B cell (primary cell): ENCODE data around the gene AFTPH.

Experiments
- EZH2 ChIP-seq: IDR thresholded peaks from 2 replicates; pipeline ENCODE4 v1.6.1; 2012; ENCODE audit warnings: borderline replicate concordance, low read depth, mild to moderate bottlenecking, moderate library complexity, low read length; ENCODE audit not compliant: insufficient read depth, poor library complexity, severe bottlenecking
- TF ChIP-seq, protein P1 (sequence below): fragments of 200-600 bp; IDR thresholded peaks from one replicate; pipeline ENCODE4 v1.8.0; 2022; ENCODE audit warnings: antibody characterized with exemption, mild to moderate bottlenecking

DNA sequence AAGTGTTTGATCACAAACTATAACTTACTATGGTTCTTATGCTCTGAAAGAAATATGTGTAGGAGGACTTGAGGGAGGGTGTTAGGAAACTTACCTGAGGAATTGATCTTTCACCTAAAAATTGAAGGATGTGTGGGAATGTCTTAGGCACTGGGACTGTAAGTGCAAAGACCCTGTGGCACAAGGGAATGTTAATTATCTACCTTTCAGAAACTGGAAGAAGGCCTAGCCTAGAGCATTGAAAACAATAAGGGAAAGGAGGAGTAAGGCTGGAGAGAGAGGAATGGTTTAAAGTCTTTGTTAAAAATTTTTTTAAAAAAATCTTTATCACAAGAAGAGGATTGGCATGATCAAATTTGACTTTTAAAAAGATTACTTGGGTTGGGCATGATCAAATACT lies 7.9 kb downstream of the AFTPH start:
- no peak for TF ChIP-seq EZH2
- TF ChIP-seq, protein P1, sequence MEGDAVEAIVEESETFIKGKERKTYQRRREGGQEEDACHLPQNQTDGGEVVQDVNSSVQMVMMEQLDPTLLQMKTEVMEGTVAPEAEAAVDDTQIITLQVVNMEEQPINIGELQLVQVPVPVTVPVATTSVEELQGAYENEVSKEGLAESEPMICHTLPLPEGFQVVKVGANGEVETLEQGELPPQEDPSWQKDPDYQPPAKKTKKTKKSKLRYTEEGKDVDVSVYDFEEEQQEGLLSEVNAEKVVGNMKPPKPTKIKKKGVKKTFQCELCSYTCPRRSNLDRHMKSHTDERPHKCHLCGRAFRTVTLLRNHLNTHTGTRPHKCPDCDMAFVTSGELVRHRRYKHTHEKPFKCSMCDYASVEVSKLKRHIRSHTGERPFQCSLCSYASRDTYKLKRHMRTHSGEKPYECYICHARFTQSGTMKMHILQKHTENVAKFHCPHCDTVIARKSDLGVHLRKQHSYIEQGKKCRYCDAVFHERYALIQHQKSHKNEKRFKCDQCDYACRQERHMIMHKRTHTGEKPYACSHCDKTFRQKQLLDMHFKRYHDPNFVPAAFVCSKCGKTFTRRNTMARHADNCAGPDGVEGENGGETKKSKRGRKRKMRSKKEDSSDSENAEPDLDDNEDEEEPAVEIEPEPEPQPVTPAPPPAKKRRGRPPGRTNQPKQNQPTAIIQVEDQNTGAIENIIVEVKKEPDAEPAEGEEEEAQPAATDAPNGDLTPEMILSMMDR = no peak
